ENCODE data around the gene C20orf144.

The C20orf144 gene

GRCh38 chr20:33686100-33686983 is 24.2 kb downstream of the C20orf144 start, which contains the start of gene E2F1:
Gene E2F1 (minus strand): TSS chr20:33686385. CDS start chr20:33686264, 121 bp downstream.
- Histone ChIP-seq H3K27me3 (no peaks in the 10 kb centered on the region), H3K4me1 (peaks cover 0 to 26% (median 15%) of the 10 kb centered on the region in 4 donors), H3K36me3 (no peaks in the 10 kb centered on the region), H3K9me3 (no peaks in the 10 kb centered on the region), H3K27ac (peak within 1 kb of the TSS; percentile 61 to 69), H3K4me3 (peak within 1 kb of the TSS; percentile 48)
- peak; percentile 42 to 51 for TF ChIP-seq CTCF (IDR thresholded peaks at IDR 0.05)
- DNase-seq = peak; percentile 93 to 97
- intact Hi-C loops (cut with DNase I; ENCODE audit: low total_unique reads) = loop anchor here (10.0 kb wide), 1 partner anchor 48 kb away; the partner anchor contains the start of gene ZNF341

GRCh38 chr20:33686984-33687366 is 24.8 kb downstream of the C20orf144 start:
- H3K9me3 ChIP-seq = no peaks in the 10 kb centered on the region
- peak overlapping the region; percentile 61 to 69 for H3K27ac ChIP-seq
- DNase-seq = no peak
- peaks cover 0 to 20% (median 10%) of the 10 kb centered on the region in 4 donors for H3K4me1 ChIP-seq
- no peaks in the 10 kb centered on the region for H3K36me3 ChIP-seq
- TF ChIP-seq CTCF (IDR thresholded peaks at IDR 0.05) = no peak
- H3K4me3 ChIP-seq = peak overlapping the region; percentile 48
- H3K27me3 ChIP-seq = no peaks in the 10 kb centered on the region
- intact Hi-C loops (cut with DNase I; ENCODE audit: low total_unique reads) = loop anchor here (10.0 kb wide), 1 partner anchor 48 kb away; the partner anchor contains the start of gene ZNF341

GRCh38 chr20:33687370-33687915 is 25.3 kb downstream of the C20orf144 start:
- Histone ChIP-seq H3K27me3 (no peaks in the 10 kb centered on the region), H3K27ac (no peak overlapping the region), H3K4me1 (peaks cover 0 to 19% (median 10%) of the 10 kb centered on the region in 4 donors), H3K36me3 (no peaks in the 10 kb centered on the region), H3K9me3 (no peaks in the 10 kb centered on the region), H3K4me3 (no peak overlapping the region)
- no peak for DNase-seq
- intact Hi-C loops (cut with DNase I; ENCODE audit: low total_unique reads) = loop anchor here (10.0 kb wide), 1 partner anchor 47 kb away; the partner anchor contains the start of gene ZNF341
- no peak for TF ChIP-seq CTCF (IDR thresholded peaks at IDR 0.05)

GRCh38 chr20:33687993-33688937 is 26.1 kb downstream of the C20orf144 start:
- H3K27ac ChIP-seq = no peak overlapping the region
- no peak for DNase-seq
- TF ChIP-seq CTCF (IDR thresholded peaks at IDR 0.05) = no peak

GRCh38 chr20:33688938-33689424 is 26.9 kb downstream of the C20orf144 start:
- no peak for DNase-seq
- no peak for TF ChIP-seq CTCF (IDR thresholded peaks at IDR 0.05)

More at GRCh38 chr20:33687993-33688937, 26.1 kb downstream of the C20orf144 start:
- peaks cover 0 to 19% (median 10%) of the 10 kb centered on the region in 4 donors for H3K4me1 ChIP-seq
- no peaks in the 10 kb centered on the region for H3K36me3 ChIP-seq
- no peaks in the 10 kb centered on the region for H3K27me3 ChIP-seq
- intact Hi-C loops (cut with DNase I; ENCODE audit: low total_unique reads) = loop anchor here (10.0 kb wide), 1 partner anchor 47 kb away; the partner anchor contains the start of gene ZNF341
- H3K4me3 ChIP-seq = no peak overlapping the region
- no peaks in the 10 kb centered on the region for H3K9me3 ChIP-seq

More at GRCh38 chr20:33688938-33689424, 26.9 kb downstream of the C20orf144 start:
- no peak overlapping the region for H3K27ac ChIP-seq
- no peaks in the 10 kb centered on the region for H3K27me3 ChIP-seq
- no peaks in the 10 kb centered on the region for H3K36me3 ChIP-seq
- no peaks in the 10 kb centered on the region for H3K9me3 ChIP-seq
- peaks cover 0 to 23% (median 16%) of the 10 kb centered on the region in 4 donors for H3K4me1 ChIP-seq
- no peak overlapping the region for H3K4me3 ChIP-seq
- intact Hi-C loops (cut with DNase I; ENCODE audit: low total_unique reads) = loop anchor here (10.0 kb wide), 1 partner anchor 46 kb away; the partner anchor contains the start of gene ZNF341
